GM10248 (cell line): ENCODE results near the gene ATP11A.

Source experiments
- CTCF ChIA-PET: fragments of 300-600 bp; sonication (Branson Sonifier 250); formaldehyde crosslinking; extraction: SDS; loops from one replicate; lab custom pipeline; 2021; ENCODE audit warnings: antibody characterized with exemption; lab: Yijun Ruan, JAX
- POLR2A ChIA-PET: fragments of 350-650 bp; sonication (Branson Sonifier 250); formaldehyde crosslinking; extraction: SDS; loops from one replicate; lab custom pipeline; 2020; ENCODE audit warnings: antibody characterized with exemption; lab: Yijun Ruan, JAX
- DNase-seq: peaks from one replicate; pipeline ENCODE4 v3.0.0; 2012; ENCODE audit errors: extremely low spot score
- TF ChIP-seq, protein P1 (sequence below): IDR thresholded peaks from 2 replicates; pipeline ENCODE4 v1.5.1; 2012; ENCODE audit warnings: mild to moderate bottlenecking, low read depth; ENCODE audit errors: extremely low read depth, missing control alignments, control extremely low read depth

Gene ATP11A

DNA sequence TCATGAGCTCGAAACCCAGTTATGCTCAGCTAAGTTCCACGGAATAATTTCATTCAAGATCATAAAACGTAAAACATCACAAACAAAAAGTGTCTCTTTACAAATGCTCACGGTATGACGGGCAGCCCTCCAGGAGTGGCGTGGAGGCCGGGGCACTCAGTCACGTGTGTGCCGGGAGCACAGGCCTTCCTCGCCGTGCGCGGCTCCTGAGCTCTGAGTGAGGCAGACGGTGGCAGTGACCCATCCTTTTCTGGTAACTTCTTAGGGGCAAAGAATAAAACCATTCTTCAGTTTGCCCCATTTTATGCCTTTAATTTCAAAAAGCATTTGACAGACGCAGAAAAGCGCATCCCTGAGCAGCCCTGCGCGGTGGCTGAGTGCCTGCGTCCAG lies 72.8 kb downstream of the ATP11A start:
- no peak for DNase-seq
- ChIA-PET CTCF (interaction anchor here (1.3 to 1.5 kb wide), 2 partner anchors 9 to 18 kb away, joined by 3 to 5 read pairs; no protein-coding TSS in a partner anchor), POLR2A (no interaction called here)
- TF ChIP-seq, protein P1, sequence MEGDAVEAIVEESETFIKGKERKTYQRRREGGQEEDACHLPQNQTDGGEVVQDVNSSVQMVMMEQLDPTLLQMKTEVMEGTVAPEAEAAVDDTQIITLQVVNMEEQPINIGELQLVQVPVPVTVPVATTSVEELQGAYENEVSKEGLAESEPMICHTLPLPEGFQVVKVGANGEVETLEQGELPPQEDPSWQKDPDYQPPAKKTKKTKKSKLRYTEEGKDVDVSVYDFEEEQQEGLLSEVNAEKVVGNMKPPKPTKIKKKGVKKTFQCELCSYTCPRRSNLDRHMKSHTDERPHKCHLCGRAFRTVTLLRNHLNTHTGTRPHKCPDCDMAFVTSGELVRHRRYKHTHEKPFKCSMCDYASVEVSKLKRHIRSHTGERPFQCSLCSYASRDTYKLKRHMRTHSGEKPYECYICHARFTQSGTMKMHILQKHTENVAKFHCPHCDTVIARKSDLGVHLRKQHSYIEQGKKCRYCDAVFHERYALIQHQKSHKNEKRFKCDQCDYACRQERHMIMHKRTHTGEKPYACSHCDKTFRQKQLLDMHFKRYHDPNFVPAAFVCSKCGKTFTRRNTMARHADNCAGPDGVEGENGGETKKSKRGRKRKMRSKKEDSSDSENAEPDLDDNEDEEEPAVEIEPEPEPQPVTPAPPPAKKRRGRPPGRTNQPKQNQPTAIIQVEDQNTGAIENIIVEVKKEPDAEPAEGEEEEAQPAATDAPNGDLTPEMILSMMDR = no peak

DNA sequence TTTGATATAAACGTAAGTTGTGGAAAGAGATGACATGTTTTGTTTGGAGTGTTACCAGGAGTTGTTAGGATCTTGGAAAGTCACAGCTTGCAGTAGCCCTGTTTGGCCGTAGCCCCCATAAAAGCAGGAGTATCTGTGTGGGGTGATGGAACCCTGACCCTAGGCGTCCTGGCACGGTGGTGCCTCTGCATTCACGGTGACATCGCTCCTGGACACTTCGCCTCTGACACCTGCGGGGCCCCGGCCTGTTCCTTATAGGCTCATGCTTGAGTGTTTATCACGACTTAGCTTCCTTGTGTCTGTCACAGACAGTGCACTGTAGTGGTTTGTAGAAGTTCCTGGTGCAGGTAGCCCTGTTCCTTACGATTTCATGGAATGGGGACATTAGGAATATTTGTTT lies 74.2 kb downstream of the ATP11A start:
- TF ChIP-seq, protein P1 = no peak
- POLR2A ChIA-PET = no interaction called here

DNA sequence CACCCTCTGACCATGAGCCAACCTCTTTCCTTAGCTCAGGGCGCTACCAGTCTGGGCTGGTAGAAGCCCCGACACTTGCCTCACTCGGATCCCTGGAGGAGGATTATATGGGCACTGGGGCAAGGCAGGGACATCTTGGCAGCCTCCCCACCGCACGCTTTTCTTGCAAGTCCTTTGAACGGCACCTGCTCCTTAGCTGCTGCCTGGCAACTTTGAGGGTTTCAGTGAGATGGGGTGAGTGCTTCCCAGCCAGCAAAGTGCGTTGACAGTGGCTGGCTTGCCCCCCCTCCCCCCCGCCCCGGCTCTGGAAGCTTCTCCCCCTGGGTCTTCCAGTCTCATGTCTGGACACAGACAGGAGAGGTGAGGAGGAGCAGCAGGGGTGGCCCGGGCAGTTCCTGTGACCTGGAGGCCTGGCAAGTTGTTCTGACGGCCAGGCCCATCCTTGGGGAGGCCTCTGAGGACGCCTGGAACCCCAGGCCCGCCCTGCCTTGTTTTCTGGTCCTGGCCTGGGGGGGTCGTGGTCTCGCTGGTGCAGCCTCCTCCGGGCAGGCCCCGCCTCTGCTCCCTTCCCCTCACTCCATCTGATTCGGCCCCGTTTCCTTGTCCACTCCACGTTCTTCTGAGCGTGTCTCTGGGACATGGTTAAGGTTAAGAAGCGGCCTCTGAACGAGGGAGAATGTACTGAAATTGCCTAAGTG lies 75.2 kb downstream of the ATP11A start:
- ChIA-PET POLR2A (no interaction called here), CTCF (no interaction called here)
- DNase-seq = no peak
- TF ChIP-seq, protein P1 = no peak

More for the DNA sequence above, 74.2 kb downstream of the ATP11A start:
- no peak for DNase-seq
- CTCF ChIA-PET = no interaction called here

DNA sequence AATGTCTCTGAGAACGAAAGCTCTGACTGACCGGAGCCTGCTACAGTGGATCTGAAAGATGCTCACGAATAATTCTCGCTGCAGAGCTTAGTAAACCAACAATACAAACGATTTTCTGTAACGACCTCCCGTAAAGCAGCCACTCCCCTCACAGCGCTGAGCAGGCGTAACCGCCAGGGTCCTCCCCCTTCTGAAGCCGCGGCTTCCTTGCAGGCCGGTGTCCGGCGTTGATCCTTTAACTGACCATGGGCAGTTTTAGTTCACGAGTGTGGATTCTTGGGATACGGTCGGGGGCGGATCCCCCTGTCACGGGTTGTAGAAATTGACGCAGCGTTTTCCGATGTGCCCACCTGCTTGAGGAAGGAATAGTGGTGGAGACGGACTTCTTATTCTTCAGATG lies 75.9 kb downstream of the ATP11A start:
- TF ChIP-seq, protein P1 = no peak
- no peak for DNase-seq
- ChIA-PET CTCF (no interaction called here), POLR2A (no interaction called here)

DNA sequence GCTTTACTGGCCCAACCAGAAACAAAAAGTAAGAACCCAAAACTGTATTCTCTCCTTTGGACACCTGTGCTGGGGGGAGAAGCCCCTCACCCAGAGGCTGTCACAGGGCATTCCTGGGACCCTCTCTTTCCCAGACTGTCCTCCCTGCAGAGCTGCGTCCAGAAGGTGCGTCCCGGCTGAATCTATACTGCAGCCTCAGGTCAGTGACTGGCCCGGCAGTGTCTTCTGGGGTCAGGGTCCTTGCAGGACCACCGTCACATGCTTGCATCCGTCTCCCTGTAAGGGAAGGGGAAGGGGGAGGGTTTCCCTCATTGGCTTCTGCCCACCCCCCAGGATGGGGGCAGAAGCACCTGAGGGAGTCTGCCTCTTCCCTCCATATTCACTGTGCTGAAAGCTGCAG lies 76.5 kb downstream of the ATP11A start:
- TF ChIP-seq, protein P1 = no peak
- DNase-seq = no peak
- CTCF ChIA-PET = no interaction called here
- POLR2A ChIA-PET = no interaction called here

DNA sequence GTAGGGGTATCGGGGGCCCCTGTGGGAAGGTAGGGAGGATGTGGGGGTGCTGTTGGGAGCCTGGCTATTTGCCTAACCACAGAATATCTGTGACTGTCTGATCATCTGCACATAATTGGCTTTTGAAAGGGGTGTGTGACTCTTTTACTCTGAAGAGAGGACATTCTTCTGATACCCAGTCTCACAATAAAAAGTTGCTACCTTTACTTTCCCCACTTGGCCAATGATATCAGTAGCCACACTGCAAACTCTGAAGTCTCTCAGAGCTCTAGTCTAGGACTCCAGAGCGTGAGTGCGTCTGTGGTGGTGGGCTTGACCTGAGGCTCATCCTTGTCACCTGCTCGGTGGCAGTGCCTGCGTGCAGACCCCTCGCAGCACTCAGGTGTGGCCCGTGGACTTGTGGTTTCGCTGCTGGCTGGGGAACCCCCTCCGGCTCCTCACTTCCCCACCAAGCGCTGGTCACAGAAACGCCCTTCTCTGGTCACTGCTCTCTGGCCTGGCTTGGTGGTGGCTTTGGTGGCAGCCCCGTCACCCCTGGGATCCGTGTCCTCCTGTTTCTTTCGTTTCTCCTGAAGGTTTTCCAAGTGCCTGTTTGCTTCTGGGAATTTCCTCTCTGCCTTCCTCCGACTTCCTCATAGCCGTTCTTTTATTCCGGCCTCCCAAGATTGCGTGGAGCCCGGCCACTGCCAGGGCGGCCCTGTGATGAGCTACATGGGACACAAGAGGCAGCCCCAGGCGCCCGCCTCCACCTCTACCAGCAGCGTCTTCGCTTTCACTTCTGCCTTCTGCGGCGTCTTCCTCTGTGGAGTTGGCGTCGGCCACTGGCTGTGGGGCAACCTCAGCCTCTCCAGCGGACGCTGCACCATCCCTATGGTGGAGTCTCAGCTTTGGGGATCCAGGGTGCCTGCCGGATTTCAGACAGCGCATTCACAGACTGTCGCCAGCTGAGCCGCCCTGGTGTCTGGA lies 78.0 kb downstream of the ATP11A start:
- CTCF ChIA-PET = interaction anchor here (1.2 kb wide), 1 partner anchor 11 kb away, joined by 3 read pairs; no protein-coding TSS in a partner anchor
- TF ChIP-seq, protein P1 = no peak
- POLR2A ChIA-PET = no interaction called here
- DNase-seq = peak; percentile 75
